Measurements from ENCODE around the gene CTBP1. TPM values are rescaled to one million over a fixed set of nuclear protein-coding genes. Genes with fewer than 3 reads are reported as not detected.

Gene CTBP1
- total RNA-seq, 1 experiment from 2014 or later, result 136 TPM

DNA sequence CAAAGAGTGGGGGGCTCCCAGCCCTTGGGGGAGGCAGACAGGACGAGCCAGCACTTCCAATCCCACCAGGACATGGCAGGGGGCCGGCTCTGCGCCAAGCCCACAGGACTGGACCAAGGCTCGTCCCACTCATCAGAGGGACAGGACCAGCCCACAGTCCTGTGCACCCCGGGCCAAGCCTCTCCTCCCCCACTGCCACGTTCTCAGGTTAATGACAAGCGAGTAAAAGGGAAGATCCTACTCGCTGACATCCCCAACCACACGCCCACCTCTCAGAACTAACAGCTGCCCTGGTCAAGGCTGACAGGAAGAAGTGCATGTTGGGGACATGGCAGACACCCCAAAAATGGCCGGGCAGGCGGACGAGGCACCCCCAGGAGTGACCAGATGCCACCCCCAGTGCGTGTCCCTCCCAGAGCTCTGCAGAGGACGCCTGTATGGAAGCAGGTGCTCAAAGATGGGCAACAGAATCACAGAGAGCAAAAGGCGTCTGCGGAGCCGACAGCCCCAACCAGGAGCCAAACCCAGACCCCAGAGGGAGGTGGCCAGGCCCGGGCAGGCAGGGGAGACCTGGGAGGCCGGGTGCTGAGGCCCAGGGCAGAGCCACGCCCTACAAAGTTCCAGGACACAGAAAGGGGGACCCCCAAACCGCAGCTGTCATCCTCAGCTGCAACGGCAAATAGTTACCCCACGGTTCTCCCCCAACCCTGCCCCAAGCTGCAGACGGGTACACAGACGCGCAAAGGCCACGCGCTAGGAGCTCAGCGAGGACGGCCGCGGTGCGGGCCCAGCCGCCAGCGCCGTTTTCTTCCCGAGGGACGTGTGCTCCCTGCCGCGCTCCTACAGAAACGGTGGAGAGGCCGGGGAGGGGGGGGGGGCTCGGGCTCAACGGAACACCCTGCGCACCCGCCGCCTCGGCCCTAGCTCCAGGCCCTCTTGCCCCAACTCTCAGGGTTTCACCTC lies 1.7 kb downstream of the CTBP1 start:
- no peak overlapping the region for H4K8ac ChIP-seq (replicated peaks; ENCODE audit: insufficient read length, low read depth, low read length)
- no peak overlapping the region for H3K23ac ChIP-seq (ENCODE audit: insufficient read length, low read depth, low read length)
- H4K20me1 ChIP-seq (ENCODE audit: control insufficient read depth, insufficient read depth, insufficient read length), result peaks cover 5% of the 10 kb centered on the region
- Mint-ChIP-seq H3K4me1 (peaks cover 7 to 11% of the 10 kb centered on the region in 2 experiments; a peak in 3 of 4 replicates), H3K27ac (peak overlapping the region in 1 of 3 experiments; percentile 74; a peak in 1 of 7 replicates), H3K4me3 (peak overlapping the region; percentile 69 to 83), H3K9me3 (peaks cover 21 to 25% of the 10 kb centered on the region in 2 experiments), H3K36me3 (ENCODE audit: insufficient read depth in 1 of 3, low read depth in 3 of 3) (peaks cover 24% of the 10 kb centered on the region in 3 experiments), H3K27me3 (ENCODE audit: low read depth) (peaks cover 12% of the 10 kb centered on the region)
- DNase-seq, result peak; percentile 27
- no peak overlapping the region for H2AK5ac ChIP-seq (ENCODE audit: insufficient read length, low read length)
- H3K14ac ChIP-seq (ENCODE audit: insufficient read depth, low read length), result no peak overlapping the region; the same call in 1 of the 2 replicates
- H3K4ac ChIP-seq (ENCODE audit: low read depth, low read length), result no peak overlapping the region
- peak overlapping the region; percentile 46 for H3K4me2 ChIP-seq (ENCODE audit: insufficient read depth, insufficient read length, low read length)
- H3K27me3 ChIP-seq (ENCODE audit: insufficient read depth, low read length), result no peaks in the 10 kb centered on the region
- no peaks in the 10 kb centered on the region for H3K4me1 ChIP-seq (ENCODE audit: insufficient read depth, low read length)
- H4K5ac ChIP-seq (ENCODE audit: insufficient read length, low read depth, low read length), result no peak overlapping the region
- no peak overlapping the region for H2BK15ac ChIP-seq (ENCODE audit: low read depth, low read length)
- H2BK12ac ChIP-seq (ENCODE audit: insufficient read length, low read depth, low read length), result no peak overlapping the region
- H3T11ph ChIP-seq (ENCODE audit: low read length), result no peak overlapping the region
- no peak overlapping the region for H2BK120ac ChIP-seq (ENCODE audit: low read depth, low read length, poor library complexity, severe bottlenecking)
- H2AFZ ChIP-seq (ENCODE audit: low read length), result no peak overlapping the region
- H3K79me2 ChIP-seq (ENCODE audit: insufficient read depth, low read length), result peaks cover 48% of the 10 kb centered on the region; the same call in 1 of the 2 replicates
- H4K91ac ChIP-seq (ENCODE audit: insufficient read length, low read depth, low read length), result no peak overlapping the region
- peaks cover 15% of the 10 kb centered on the region for H3K9me3 ChIP-seq (ENCODE audit: control insufficient read depth, low read depth, low read length)
- peaks cover 4% of the 10 kb centered on the region for H3K79me1 ChIP-seq (ENCODE audit: insufficient read depth, low read depth, low read length, poor library complexity, severe bottlenecking)
- no peak overlapping the region for H3K18ac ChIP-seq (ENCODE audit: insufficient read length, low read depth, low read length)
- WGBS (ENCODE audit: extremely low coverage, insufficient read length, low lambda C conversion rate), result no CpG with 5 or more reads among the region's 48 CpGs
- TF ChIP-seq, protein P1, sequence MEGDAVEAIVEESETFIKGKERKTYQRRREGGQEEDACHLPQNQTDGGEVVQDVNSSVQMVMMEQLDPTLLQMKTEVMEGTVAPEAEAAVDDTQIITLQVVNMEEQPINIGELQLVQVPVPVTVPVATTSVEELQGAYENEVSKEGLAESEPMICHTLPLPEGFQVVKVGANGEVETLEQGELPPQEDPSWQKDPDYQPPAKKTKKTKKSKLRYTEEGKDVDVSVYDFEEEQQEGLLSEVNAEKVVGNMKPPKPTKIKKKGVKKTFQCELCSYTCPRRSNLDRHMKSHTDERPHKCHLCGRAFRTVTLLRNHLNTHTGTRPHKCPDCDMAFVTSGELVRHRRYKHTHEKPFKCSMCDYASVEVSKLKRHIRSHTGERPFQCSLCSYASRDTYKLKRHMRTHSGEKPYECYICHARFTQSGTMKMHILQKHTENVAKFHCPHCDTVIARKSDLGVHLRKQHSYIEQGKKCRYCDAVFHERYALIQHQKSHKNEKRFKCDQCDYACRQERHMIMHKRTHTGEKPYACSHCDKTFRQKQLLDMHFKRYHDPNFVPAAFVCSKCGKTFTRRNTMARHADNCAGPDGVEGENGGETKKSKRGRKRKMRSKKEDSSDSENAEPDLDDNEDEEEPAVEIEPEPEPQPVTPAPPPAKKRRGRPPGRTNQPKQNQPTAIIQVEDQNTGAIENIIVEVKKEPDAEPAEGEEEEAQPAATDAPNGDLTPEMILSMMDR (conservative IDR thresholded peaks at IDR 0.05), result no peak
- peak overlapping the region; percentile 20 for H3K9ac ChIP-seq (ENCODE audit: extremely low read depth, insufficient read length, low read length)
- peaks cover 7% of the 10 kb centered on the region for H3K23me2 ChIP-seq (ENCODE audit: insufficient read length, low read depth, low read length, poor library complexity, severe bottlenecking)
- H3K56ac ChIP-seq (ENCODE audit: insufficient read length, low read depth, low read length), result no peak overlapping the region
- H2BK20ac ChIP-seq (ENCODE audit: low read depth, low read length, poor library complexity, severe bottlenecking), result no peak overlapping the region
- H2BK5ac ChIP-seq (ENCODE audit: insufficient read length, low read length), result no peak overlapping the region
- no peak overlapping the region for H3K27ac ChIP-seq (ENCODE audit: insufficient read length, low read depth, low read length)

Data from H9 (cell line).